GM06990 (cell line): ENCODE measurements around the gene CYP51A1.

Experiments used
- DNase-seq: peaks from one replicate; pipeline ENCODE4 v3.0.0-alpha.2; 2011; ENCODE audit not compliant: insufficient read length; ENCODE audit errors: extremely low read depth
- H3K27me3 ChIP-seq: replicated peaks from 2 replicates; pipeline ENCODE4 v1.6.0; 2011; ENCODE audit warnings: low read length; ENCODE audit not compliant: control insufficient read depth, insufficient read depth
- H3K36me3 ChIP-seq: 2 replicates; pipeline ENCODE4 v1.5.1; 2011; ENCODE audit warnings: low read length; ENCODE audit not compliant: control insufficient read depth, insufficient read depth
- H3K4me3 ChIP-seq: replicated peaks from 2 replicates; pipeline ENCODE4 v1.5.1; 2011; ENCODE audit warnings: low read depth, mild to moderate bottlenecking, control low read depth, low read length
- TF ChIP-seq, protein P1 (sequence below): IDR thresholded peaks from 2 replicates; pipeline ENCODE4 v1.5.1; 2011; ENCODE audit warnings: low read length, control low read depth, mild to moderate bottlenecking, inconsistent platforms; ENCODE audit not compliant: insufficient read depth, poor library complexity, severe bottlenecking

Gene CYP51A1

GRCh38 chr7:92131764-92132330 is 2.4 kb downstream of the CYP51A1 start:
- H3K27me3 ChIP-seq: no peaks in the 10 kb centered on the region
- H3K36me3 ChIP-seq: peaks cover 2% of the 10 kb centered on the region
- TF ChIP-seq, protein P1, sequence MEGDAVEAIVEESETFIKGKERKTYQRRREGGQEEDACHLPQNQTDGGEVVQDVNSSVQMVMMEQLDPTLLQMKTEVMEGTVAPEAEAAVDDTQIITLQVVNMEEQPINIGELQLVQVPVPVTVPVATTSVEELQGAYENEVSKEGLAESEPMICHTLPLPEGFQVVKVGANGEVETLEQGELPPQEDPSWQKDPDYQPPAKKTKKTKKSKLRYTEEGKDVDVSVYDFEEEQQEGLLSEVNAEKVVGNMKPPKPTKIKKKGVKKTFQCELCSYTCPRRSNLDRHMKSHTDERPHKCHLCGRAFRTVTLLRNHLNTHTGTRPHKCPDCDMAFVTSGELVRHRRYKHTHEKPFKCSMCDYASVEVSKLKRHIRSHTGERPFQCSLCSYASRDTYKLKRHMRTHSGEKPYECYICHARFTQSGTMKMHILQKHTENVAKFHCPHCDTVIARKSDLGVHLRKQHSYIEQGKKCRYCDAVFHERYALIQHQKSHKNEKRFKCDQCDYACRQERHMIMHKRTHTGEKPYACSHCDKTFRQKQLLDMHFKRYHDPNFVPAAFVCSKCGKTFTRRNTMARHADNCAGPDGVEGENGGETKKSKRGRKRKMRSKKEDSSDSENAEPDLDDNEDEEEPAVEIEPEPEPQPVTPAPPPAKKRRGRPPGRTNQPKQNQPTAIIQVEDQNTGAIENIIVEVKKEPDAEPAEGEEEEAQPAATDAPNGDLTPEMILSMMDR: no peak
- H3K4me3 ChIP-seq: peak overlapping the region; percentile 96
- no peak for DNase-seq

- DNase-seq: no peak
- Histone ChIP-seq H3K27me3 (no peaks in the 10 kb centered on the region), H3K36me3 (peaks cover 2% of the 10 kb centered on the region), H3K4me3 (peak overlapping the region; percentile 24)
- TF ChIP-seq, protein P1: no peak
Observed at GRCh38 chr7:92131093-92131492, 3.2 kb downstream of the CYP51A1 start.

DNA sequence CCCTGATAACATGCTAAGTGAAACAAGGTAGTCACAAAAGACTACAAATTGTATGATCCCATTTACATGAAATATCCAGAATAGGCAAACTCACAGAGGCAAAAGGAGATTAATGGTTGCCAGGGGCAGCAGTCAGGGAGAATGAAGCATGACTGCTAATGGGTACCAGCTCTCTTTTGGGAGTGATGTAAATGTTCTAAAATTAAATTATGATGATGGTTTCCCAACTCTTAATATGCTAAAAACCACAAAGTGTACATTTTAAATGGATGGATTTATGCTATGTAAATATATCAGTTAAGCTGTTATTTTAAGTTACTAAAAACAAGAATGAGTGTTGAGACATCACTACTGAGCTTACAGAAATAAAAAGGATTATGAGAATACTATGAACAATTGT is 12.6 kb downstream of the CYP51A1 start:
- no peak for DNase-seq
- TF ChIP-seq, protein P1: no peak
- no peak overlapping the region for H3K4me3 ChIP-seq
- no peaks in the 10 kb centered on the region for H3K27me3 ChIP-seq
- H3K36me3 ChIP-seq: peaks cover 9% of the 10 kb centered on the region

DNA sequence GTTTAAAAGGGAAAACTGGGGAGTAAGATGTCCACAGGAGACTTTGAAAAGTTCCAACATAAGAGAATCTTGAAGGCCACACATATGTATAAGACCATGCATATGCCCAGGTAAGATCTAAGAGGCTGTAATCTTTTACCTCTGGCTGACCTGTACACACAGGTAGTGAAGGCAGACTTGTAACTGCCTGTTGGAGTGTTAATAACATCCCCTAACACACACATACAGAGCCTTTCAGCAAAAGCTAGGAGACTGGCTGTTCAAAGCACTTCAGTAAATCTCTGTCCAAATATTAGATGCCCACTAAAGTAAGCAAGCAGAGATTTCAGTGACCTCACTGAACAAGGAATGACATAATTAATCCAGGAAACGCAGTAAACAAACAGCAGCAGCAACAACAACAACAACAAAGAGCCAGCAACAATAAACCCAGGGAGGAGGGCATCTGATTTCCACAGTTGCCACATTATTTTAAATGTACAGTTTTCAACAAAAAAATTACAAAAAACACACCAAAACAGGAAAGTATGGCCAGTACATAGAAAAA is 15.0 kb downstream of the CYP51A1 start:
- TF ChIP-seq, protein P1: no peak
- H3K36me3 ChIP-seq: peaks cover 7% of the 10 kb centered on the region

DNA sequence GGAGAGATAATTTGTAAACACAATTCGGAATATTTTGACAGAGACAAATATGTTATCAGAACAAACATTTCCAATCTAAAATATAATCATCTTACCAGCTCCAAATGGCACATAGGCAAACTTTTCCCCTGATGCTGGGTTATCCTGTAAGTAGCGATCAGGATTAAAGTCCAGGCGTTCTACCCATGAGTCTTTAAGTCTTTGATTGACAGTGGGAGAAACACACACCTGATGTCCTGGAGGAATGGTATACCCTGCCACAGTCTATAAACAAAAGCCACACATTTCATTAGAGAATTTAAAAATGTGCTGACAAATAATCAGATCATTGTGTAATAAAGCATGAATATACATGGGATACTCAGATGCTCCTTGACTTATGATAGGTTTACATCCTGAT is 17.3 kb downstream of the CYP51A1 start:
- Histone ChIP-seq H3K4me3 (no peak overlapping the region), H3K27me3 (no peaks in the 10 kb centered on the region), H3K36me3 (peaks cover 5% of the 10 kb centered on the region)
- no peak for DNase-seq
- TF ChIP-seq, protein P1: no peak

More for the DNA sequence above, 15.0 kb downstream of the CYP51A1 start:
- H3K4me3 ChIP-seq: no peak overlapping the region
- DNase-seq: no peak
- H3K27me3 ChIP-seq: no peaks in the 10 kb centered on the region
